Epithelial cell of esophagus (primary cell): Measurements from ENCODE around the gene VPS11.

Source experiments
- DNase-seq: peaks from one replicate; pipeline ENCODE4 v3.0.0; 2010; ENCODE audit warnings: low read depth
- H3K4me3 ChIP-seq: 2 replicates; pipeline ENCODE4 v1.5.1; 2011; ENCODE audit warnings: mild to moderate bottlenecking, low read length, control low read depth
- TF ChIP-seq, protein P1 (sequence below): IDR thresholded peaks from 2 replicates; pipeline ENCODE4 v1.5.1; 2011; ENCODE audit warnings: low read depth, mild to moderate bottlenecking, low read length, control low read depth, inconsistent platforms; ENCODE audit not compliant: insufficient read depth; ENCODE audit errors: missing control alignments

VPS11 gene

DNA sequence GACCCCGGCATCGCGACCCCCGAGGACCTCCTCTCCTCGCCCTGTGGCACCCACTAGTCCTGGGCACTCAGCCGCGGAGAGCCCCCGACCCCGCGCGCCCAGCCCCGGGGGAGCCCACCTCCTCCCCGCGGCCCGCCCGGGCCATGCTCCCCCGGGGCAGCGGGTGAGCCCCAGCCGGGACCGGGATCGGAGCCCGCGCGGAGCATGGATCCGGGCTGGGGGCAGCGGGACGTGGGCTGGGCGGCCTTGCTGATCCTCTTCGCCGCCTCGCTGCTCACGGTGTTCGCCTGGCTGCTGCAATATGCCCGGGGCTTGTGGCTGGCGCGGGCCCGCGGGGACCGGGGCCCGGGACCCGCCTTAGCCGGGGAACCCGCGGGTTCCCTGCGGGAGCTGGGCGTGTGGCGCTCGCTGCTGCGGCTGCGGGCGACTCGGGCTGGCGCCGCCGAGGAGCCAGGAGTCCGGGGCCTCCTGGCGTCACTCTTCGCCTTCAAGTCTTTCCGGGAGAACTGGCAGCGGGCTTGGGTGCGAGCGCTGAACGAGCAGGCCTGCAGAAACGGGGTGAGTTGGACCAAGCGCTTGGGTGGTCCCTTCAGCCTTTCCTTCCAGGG is 40.0 kb downstream of the VPS11 start:
- TF ChIP-seq, protein P1, sequence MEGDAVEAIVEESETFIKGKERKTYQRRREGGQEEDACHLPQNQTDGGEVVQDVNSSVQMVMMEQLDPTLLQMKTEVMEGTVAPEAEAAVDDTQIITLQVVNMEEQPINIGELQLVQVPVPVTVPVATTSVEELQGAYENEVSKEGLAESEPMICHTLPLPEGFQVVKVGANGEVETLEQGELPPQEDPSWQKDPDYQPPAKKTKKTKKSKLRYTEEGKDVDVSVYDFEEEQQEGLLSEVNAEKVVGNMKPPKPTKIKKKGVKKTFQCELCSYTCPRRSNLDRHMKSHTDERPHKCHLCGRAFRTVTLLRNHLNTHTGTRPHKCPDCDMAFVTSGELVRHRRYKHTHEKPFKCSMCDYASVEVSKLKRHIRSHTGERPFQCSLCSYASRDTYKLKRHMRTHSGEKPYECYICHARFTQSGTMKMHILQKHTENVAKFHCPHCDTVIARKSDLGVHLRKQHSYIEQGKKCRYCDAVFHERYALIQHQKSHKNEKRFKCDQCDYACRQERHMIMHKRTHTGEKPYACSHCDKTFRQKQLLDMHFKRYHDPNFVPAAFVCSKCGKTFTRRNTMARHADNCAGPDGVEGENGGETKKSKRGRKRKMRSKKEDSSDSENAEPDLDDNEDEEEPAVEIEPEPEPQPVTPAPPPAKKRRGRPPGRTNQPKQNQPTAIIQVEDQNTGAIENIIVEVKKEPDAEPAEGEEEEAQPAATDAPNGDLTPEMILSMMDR = no peak
- DNase-seq = no peak
- H3K4me3 ChIP-seq = peak overlapping the region; percentile 69

DNA sequence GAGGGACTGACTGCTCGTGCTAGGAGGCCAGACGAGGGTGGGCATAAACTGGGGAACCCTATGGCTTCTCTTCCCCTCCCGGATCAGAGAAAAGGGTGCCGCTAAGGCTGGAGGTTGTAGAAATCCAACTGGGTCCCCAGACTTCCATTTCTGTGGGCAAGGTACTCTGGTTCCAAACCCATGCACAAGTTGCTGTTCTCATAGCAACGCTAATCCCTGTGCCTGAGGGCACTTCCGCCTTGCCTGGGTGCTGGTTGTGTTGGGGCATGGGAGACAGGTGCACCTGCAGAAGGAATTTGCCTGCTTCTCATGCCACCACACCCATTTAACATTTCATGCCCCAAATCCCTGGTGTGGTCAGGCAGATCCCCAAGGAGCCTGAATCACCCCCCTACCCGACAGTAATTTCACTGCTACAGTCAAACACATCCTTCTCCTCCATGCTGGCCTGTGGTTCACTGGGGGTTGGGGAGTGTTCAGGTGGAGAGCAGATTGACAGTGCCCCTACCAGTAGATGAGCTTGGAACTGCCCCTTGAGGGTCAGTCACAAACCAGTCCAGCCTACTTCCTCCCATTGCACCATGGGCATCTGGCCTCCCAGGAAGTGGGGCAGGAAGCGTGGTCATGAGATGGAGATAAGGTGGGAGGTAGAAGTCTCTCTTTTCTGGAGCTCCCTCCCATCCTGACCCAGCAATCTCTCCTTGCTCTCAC is 40.7 kb downstream of the VPS11 start:
- peak; percentile 81 for DNase-seq

DNA sequence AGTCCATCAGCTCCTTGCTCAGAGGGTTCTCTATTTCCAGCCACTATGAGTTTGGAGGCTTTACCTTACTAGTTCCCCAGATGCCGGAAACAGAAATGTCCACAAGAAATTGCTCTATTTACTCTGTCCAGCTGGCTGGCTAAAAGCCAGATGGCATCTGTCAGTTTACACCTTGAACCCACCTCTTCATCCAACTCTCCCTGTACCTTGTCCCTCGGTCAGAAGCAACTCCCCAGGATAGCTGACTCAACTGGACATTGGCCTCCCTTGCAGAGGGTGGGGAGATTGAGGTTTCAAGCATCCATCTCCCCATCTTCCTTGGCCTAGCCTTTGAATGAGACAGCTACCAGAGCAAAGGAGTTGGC is 41.2 kb downstream of the VPS11 start:
- H3K4me3 ChIP-seq = no peak overlapping the region
- DNase-seq = no peak
- TF ChIP-seq, protein P1 = no peak

More for the DNA sequence above, 40.7 kb downstream of the VPS11 start:
- TF ChIP-seq, protein P1 = no peak
- peak overlapping the region; percentile 69 for H3K4me3 ChIP-seq

GRCh38 chr11:119109843-119110242 is 42.2 kb downstream of the VPS11 start:
- H3K4me3 ChIP-seq = no peak overlapping the region
- DNase-seq = no peak
- TF ChIP-seq, protein P1 = no peak

DNA sequence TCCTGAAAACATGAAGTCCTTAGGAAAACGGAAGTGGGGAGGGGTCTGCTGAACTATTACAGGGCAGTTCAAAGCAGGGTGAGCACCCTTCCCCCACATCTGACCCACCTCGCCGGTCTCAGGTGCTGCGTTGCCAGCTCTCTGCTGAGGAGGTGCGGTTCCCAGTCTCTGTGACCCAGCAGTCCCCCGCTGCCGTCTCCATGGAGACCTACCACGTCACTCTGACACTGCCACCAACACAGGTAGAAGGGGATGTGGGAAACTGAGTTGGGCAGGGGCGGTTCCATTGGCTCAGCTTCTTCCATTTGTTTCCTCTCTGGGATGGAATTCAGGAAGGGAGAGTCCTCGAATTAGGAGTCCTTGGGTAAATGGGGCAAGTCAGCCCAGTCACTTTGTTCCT is 42.8 kb downstream of the VPS11 start:
- H3K4me3 ChIP-seq = no peak overlapping the region
- DNase-seq = no peak
- TF ChIP-seq, protein P1 = no peak

DNA sequence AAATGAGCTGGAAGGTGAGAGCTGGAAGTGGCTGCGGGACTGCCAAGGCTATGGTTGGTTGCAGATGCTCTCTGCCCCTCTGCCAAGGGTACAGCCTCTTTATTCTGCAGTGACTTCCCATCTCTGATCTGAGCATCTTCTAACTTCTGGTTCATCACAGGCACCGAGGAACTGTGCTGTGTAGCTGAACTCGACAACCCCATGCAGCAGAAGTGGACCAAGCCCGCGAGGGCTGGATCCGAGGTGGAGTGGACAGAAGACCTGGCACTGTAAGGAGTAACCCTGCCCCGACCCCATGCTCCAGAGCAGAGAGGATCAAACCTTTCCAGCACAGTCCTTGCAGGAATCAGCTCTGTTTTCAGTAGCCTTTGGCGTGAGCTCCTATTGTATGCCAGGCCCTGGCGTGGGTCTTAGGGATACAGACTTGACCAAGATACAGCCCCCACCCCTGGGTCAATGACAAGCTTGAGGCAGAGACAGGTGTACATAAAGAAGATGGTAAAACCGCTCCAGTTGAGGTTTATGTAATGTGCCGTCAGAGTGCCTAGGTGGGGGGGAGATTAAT is 43.8 kb downstream of the VPS11 start:
- H3K4me3 ChIP-seq = no peak overlapping the region

More for the DNA sequence above, 43.8 kb downstream of the VPS11 start:
- TF ChIP-seq, protein P1 = no peak
- DNase-seq = no peak
